Neural crest cell (in vitro differentiated cells): ENCODE measurements around the gene CA6. TPM values are rescaled to one million over a fixed set of nuclear protein-coding genes. Genes with fewer than 3 reads are reported as not detected.

Experiments
- DNase-seq: peaks from one replicate; pipeline ENCODE4 v3.0.0; 2021; ENCODE audit warnings: low read depth, mixed read lengths, low spot score
- H3K27ac Mint-ChIP-seq: one replicate; pipeline ENCODE4 v1.8.0; 2021; ENCODE audit warnings: mild to moderate bottlenecking, mixed read lengths; ENCODE audit not compliant: unreplicated experiment
- H3K27me3 Mint-ChIP-seq: 2 replicates; pipeline ENCODE4 v1.8.0; 2021; ENCODE audit warnings: low read depth, mild to moderate bottlenecking, mixed read lengths
- H3K36me3 Mint-ChIP-seq: 2 replicates; pipeline ENCODE4 v1.8.0; 2021; ENCODE audit warnings: low read depth, mild to moderate bottlenecking, mixed read lengths
- H3K4me1 Mint-ChIP-seq: 2 replicates; pipeline ENCODE4 v1.8.0; 2021; ENCODE audit warnings: mixed read lengths
- H3K4me3 Mint-ChIP-seq: one replicate; pipeline ENCODE4 v1.8.0; 2021; ENCODE audit warnings: mild to moderate bottlenecking, mixed read lengths
- H3K9me3 Mint-ChIP-seq: 2 replicates; pipeline ENCODE4 v1.8.0; 2021; ENCODE audit warnings: mixed read lengths
- total RNA-seq: library from RNA; stranded (reverse); gene quantifications from 2 replicates; pipeline ENCODE4 v1.2.1, GENCODE V29; 2021
- TF ChIP-seq, protein P1 (sequence below): fragments of 200-600 bp; sonication (generic); conservative IDR thresholded peaks from 2 replicates; pipeline ENCODE4 v1.5.0; 2021; ENCODE audit warnings: antibody characterized with exemption, mild to moderate bottlenecking

The CA6 gene
- total RNA-seq, 1 donor from 2014 or later = not detected

- TF ChIP-seq, protein P1, sequence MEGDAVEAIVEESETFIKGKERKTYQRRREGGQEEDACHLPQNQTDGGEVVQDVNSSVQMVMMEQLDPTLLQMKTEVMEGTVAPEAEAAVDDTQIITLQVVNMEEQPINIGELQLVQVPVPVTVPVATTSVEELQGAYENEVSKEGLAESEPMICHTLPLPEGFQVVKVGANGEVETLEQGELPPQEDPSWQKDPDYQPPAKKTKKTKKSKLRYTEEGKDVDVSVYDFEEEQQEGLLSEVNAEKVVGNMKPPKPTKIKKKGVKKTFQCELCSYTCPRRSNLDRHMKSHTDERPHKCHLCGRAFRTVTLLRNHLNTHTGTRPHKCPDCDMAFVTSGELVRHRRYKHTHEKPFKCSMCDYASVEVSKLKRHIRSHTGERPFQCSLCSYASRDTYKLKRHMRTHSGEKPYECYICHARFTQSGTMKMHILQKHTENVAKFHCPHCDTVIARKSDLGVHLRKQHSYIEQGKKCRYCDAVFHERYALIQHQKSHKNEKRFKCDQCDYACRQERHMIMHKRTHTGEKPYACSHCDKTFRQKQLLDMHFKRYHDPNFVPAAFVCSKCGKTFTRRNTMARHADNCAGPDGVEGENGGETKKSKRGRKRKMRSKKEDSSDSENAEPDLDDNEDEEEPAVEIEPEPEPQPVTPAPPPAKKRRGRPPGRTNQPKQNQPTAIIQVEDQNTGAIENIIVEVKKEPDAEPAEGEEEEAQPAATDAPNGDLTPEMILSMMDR = no peak
- H3K4me1 Mint-ChIP-seq = no peaks in the 10 kb centered on the region
- peaks cover 6% of the 10 kb centered on the region for H3K9me3 Mint-ChIP-seq
- no peak for DNase-seq
- H3K27ac Mint-ChIP-seq = peak overlapping the region; percentile 84
- H3K27me3 Mint-ChIP-seq = no peaks in the 10 kb centered on the region
- H3K36me3 Mint-ChIP-seq = no peaks in the 10 kb centered on the region
- H3K4me3 Mint-ChIP-seq = no peak overlapping the region
Measured at GRCh38 chr1:8970870-8971337, 25.2 kb downstream of the CA6 start.

- H3K36me3 Mint-ChIP-seq = no peaks in the 10 kb centered on the region
- H3K4me3 Mint-ChIP-seq = no peak overlapping the region
- no peaks in the 10 kb centered on the region for H3K27me3 Mint-ChIP-seq
- no peak overlapping the region for H3K27ac Mint-ChIP-seq
- no peaks in the 10 kb centered on the region for H3K4me1 Mint-ChIP-seq
- no peak for DNase-seq
- peaks cover 4% of the 10 kb centered on the region for H3K9me3 Mint-ChIP-seq
- TF ChIP-seq, protein P1 = no peak
Measured at GRCh38 chr1:8974551-8974950, 28.9 kb downstream of the CA6 start.

GRCh38 chr1:8976338-8976737 is 30.7 kb downstream of the CA6 start:
- no peak overlapping the region for H3K4me3 Mint-ChIP-seq
- H3K27ac Mint-ChIP-seq = no peak overlapping the region
- no peaks in the 10 kb centered on the region for H3K27me3 Mint-ChIP-seq
- TF ChIP-seq, protein P1 = no peak
- H3K36me3 Mint-ChIP-seq = no peaks in the 10 kb centered on the region
- peaks cover 3% of the 10 kb centered on the region for H3K9me3 Mint-ChIP-seq
- DNase-seq = no peak
- no peaks in the 10 kb centered on the region for H3K4me1 Mint-ChIP-seq

DNA sequence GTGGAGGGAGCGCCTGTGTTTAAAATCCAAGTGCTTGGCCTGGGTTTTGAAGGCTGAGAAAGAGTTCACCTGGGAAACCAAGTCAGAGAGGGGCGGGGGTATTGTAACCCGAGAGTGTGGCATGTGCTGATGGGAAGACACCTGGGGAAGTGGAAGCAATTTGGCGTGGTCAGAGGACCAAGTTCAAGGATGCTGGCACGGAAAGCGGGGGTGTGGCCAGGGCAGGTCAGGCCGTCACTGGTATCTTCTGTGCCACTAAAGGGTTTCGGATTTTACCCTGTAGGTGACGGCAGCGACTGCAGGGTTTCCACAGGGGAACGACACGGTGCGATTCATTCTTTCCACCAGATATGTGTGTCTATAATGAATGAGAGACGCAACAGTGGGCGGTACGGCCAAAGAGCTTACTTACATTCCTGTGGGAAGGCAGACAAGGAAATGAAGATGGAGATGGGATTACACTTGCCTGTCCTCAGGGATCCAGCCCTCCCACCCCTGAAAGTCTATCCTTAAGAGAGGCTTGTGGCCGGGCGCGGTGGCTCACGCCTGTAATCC is 31.3 kb downstream of the CA6 start:
- TF ChIP-seq, protein P1 = no peak
- peaks cover 3% of the 10 kb centered on the region for H3K9me3 Mint-ChIP-seq
- no peak overlapping the region for H3K27ac Mint-ChIP-seq
- no peak for DNase-seq
- H3K36me3 Mint-ChIP-seq = no peaks in the 10 kb centered on the region
- no peaks in the 10 kb centered on the region for H3K27me3 Mint-ChIP-seq
- H3K4me1 Mint-ChIP-seq = no peaks in the 10 kb centered on the region
- H3K4me3 Mint-ChIP-seq = no peak overlapping the region

- peaks cover 3% of the 10 kb centered on the region for H3K9me3 Mint-ChIP-seq
- no peaks in the 10 kb centered on the region for H3K27me3 Mint-ChIP-seq
- TF ChIP-seq, protein P1 = no peak
- no peak for DNase-seq
- H3K27ac Mint-ChIP-seq = no peak overlapping the region
- H3K36me3 Mint-ChIP-seq = no peaks in the 10 kb centered on the region
- H3K4me3 Mint-ChIP-seq = no peak overlapping the region
- H3K4me1 Mint-ChIP-seq = no peaks in the 10 kb centered on the region
Measured at GRCh38 chr1:8980656-8981055, 35.0 kb downstream of the CA6 start.

GRCh38 chr1:8981169-8981568 is 35.5 kb downstream of the CA6 start:
- Mint-ChIP-seq H3K27ac (no peak overlapping the region), H3K9me3 (peaks cover 3% of the 10 kb centered on the region), H3K4me3 (no peak overlapping the region), H3K27me3 (no peaks in the 10 kb centered on the region), H3K4me1 (no peaks in the 10 kb centered on the region), H3K36me3 (no peaks in the 10 kb centered on the region)
- TF ChIP-seq, protein P1 = no peak
- DNase-seq = no peak
